Astrocyte of the spinal cord (primary cell): ENCODE results near the gene BMERB1.
"Not testable (repeated sequence)": the region's sequence is repeated elsewhere in the genome, so short reads cannot be mapped to it uniquely, and the experiment has no call there.

ENCODE experiments used
- DNase-seq: peaks from one replicate; pipeline ENCODE4 v3.0.0; 2011; ENCODE audit warnings: low read depth, low spot score
- H3K4me3 ChIP-seq: 2 replicates; pipeline ENCODE4 v1.5.1; 2011; ENCODE audit warnings: low read depth, mild to moderate bottlenecking, low read length, moderate library complexity
- CTCF ChIP-seq: IDR thresholded peaks from 2 replicates; pipeline ENCODE4 v1.5.1; 2012; ENCODE audit warnings: low read depth, mild to moderate bottlenecking, low read length, inconsistent platforms
- in situ Hi-C: cut with HindIII; loops from 2 replicates; pipeline ENCODE4 v1.10.0; 2017; ENCODE audit warnings: low sequenced_read_pairs

BMERB1 gene

GRCh38 chr16:15399317-15399716 is 35.1 kb upstream of the BMERB1 start:
- in situ Hi-C loops: no loop called here
- no peak overlapping the region for H3K4me3 ChIP-seq
- no peak for DNase-seq
- TF ChIP-seq CTCF: no peak

GRCh38 chr16:15400314-15400713 is 34.1 kb upstream of the BMERB1 start:
- not testable (repeated sequence) for H3K4me3 ChIP-seq, DNase-seq

GRCh38 chr16:15401972-15402371 is 32.4 kb upstream of the BMERB1 start:
- in situ Hi-C loops: no loop called here
- no peak for DNase-seq
- TF ChIP-seq CTCF: no peak
- no peak overlapping the region for H3K4me3 ChIP-seq

More at GRCh38 chr16:15400314-15400713, 34.1 kb upstream of the BMERB1 start:
- in situ Hi-C loops: not testable (repeated sequence)

GRCh38 chr16:15403392-15403995 is 30.9 kb upstream of the BMERB1 start:
- in situ Hi-C loops: no loop called here
- DNase-seq: no peak
- TF ChIP-seq CTCF: no peak
- H3K4me3 ChIP-seq: no peak overlapping the region

- in situ Hi-C loops, H3K4me3 ChIP-seq, DNase-seq: not testable (repeated sequence)
These were observed 30.3 kb upstream of the BMERB1 start for GRCh38 chr16:15404091-15404490.

- no peak for TF ChIP-seq CTCF
- H3K4me3 ChIP-seq: no peak overlapping the region
- in situ Hi-C loops: no loop called here
- DNase-seq: no peak
These were observed 29.6 kb upstream of the BMERB1 start for GRCh38 chr16:15404792-15405191.

GRCh38 chr16:15407756-15408155 is 26.6 kb upstream of the BMERB1 start:
- H3K4me3 ChIP-seq, DNase-seq, in situ Hi-C loops: not testable (repeated sequence)

GRCh38 chr16:15409476-15409875 is 24.9 kb upstream of the BMERB1 start:
- in situ Hi-C loops, DNase-seq, H3K4me3 ChIP-seq: not testable (repeated sequence)

GRCh38 chr16:15415511-15415985 is 18.8 kb upstream of the BMERB1 start:
- in situ Hi-C loops: no loop called here
- no peak overlapping the region for H3K4me3 ChIP-seq
- TF ChIP-seq CTCF: no peak
- DNase-seq: peak; percentile 48
